NCI-H748 treated with DMSO at 0.1 percent for 48 hours (cell line): ENCODE results near the gene ARRB1.
A peak's percentile ranks its signal among the peaks of the same experiment; 100 is the strongest.
"Not testable (repeated sequence)": the region's sequence is repeated elsewhere in the genome, so short reads cannot be mapped to it uniquely, and the experiment has no call there.

Source experiments
- DNase-seq: peaks from one replicate; lab custom pipeline; 2025; lab: John Stamatoyannopoulos, UW

The ARRB1 gene

DNA sequence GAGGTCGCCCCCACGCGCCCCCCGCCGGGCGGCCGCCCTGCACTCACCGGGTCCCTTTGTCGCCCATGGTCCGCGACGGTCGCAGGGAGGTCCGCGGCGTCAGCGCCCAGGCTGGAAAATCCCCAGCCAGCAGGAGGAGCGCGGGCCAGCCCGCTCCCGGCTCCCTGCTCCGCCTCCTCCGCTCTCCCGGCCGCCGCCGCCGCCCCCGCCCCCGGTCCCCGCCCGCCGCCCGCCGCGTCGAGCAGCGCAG, at the start of gene ARRB1:
ARRB1 (minus strand) TSS at position 121 of the 250 bp plus-strand sequence; CDS start at position 67, 54 bp downstream.
- DNase-seq = no peak

DNA sequence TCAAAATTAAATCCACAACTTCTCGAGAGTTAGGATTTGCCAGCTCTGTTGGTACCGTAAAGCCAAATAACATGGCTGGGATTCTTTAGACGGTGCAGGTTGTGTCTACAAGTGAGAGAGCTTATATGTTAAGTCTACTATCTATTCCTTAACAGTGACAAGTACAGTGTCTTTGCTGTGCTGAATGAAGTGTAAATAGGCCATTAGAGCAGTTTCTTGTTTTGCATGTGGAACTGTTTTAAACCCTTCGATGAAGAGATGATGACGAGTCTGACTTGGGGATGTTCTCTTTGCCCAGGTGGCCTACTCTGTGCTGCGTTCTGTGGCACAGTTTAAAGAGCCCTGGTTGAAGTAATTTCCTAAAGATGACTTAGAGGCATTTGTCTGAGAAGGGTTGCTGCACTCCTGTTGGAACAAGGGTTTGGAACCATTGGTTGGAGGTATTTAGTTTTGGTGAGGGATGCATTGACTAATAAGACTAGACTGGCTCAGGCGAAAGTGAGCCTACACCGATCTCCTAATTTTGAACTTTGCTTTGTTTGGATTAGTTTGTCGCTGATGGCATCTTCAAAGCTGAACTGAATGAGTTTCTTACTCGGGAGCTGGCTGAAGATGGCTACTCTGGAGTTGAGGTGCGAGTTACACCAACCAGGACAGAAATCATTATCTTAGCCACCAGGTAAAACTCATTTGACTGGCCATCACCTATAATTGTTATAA, 48.8 kb upstream of the ARRB1 start:
- DNase-seq = no peak

DNA sequence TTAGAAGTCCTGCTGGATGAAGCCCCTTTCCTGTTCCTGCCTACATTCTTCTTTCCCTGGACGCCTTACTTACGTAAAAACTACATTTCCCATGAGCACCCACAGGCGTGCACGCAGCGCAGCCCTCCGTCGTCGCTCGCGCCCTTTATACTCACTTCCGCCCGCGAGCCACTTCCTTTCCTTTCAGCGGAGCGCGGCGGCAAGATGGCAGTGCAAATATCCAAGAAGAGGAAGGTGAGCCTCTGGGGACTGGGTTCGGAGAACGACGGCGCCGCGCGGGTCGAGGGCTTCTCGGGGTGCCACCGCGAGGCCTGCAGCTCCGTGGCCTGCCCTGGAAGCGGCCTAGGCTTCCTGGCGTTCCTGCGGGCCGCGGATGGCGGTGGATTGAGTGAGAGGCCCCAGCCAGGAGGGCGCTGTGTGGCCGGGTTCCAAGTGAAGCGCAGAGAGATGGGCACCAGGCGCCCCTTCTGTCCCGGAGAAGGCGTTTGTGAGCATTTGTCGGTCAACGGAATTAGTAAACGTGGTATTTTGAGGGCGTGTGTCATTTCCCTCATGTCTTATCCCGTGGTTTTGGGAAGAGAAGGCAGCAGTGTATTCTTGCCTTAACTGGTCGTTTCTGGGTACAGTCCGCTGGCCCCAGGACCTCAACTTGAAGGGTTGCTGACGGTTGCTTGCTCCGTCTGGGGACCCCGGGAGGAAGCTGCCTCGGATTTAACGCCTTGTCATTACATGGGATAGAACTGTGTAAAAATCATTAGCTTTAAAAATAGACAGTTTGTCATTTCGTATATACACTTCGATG, 48.1 kb upstream of the ARRB1 start, which contains the start of gene RPS3:
RPS3 (plus strand) TSS at position 175 of the 802 bp plus-strand sequence; CDS start at position 205, 30 bp downstream.
- peak; percentile 84 for DNase-seq

DNA sequence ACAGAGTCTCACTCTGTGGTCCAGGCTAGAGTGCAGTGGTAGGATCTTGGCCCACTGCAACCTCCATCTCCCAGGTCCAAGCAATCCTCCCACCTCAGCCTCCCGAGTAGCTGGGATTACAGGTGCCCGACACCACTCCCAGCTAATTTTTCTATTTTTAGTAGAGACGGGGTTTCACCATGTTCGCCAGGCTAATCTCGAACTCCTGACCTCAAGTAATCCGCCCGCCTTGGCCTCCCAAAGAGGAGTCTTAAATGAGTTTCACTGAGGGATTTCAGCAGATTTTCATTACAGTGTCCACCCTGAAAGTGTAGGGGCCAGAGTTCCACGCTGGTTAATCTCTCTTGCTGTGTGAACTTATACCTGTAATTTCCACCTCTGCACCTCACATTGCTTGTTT, 47.4 kb upstream of the ARRB1 start:
- no peak for DNase-seq

DNA sequence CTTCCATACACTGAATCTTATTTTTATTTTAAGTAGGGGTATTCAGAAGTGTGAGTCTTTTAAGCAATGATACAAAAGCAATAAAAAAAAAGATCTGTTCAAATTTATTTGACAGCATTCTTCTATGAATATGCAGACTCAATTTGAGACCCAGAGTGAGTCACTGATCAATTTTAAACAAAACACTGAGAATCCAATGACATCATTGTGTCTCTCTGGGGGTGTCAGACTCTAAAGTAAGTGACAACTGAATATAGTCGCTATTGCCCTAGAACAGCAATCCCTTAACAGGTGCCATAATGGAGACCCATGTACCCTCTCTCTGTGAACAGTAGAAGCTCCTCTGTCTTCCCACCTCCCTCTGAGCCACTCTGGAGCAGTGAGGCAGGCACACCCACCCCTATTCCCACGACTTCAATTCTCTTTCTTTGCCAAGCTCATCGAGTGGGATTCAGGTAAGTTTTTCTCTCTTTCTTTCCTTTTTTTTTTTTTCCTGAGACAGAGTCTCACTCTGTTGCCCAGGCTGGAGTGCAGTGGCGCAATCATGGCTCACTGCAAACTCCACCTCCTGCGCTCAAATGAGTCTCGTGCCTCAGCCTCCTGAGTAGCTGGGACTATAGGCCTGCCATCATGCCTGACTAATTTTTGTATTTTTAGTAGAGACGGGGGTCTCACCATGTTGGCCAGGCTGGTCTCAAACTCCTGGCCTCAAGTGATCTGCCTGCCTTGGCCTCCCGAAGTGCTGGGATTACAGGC, 42.8 kb upstream of the ARRB1 start:
- no peak for DNase-seq

DNA sequence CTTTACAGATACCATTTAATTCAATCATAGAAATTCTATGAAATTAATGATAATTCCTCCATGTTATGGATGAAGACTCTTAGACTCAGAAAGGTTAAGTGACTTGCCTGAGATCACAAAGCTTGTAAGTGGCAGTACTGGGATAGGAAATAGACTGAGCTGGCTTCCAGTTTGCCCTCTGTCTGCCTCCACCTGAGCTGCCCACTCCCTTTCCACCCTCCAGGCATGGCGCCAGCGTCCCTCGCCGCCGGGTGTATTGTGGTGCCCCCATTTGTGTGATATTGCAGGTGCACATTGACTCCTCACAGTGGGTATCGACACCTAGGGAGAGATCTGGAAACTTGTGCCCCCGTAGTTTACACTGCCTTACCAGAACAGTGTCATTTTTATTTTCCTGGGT, 38.5 kb upstream of the ARRB1 start:
- no peak for DNase-seq

DNA sequence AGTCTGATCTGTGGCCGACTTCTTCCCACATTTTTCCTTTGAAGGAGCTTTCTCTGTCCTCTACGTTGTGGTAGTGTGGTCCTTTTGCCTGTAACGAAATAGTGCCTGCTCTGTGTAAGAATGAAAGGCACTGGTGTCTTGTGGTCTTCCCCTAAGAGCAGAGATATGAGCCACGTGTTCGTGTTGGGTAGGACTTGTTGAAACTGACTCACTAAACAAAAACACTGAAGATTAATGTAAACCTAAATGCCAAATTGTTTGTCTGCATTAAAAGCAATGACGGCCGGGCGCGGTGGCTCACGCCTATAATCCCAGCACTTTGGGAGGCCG, 37.8 kb upstream of the ARRB1 start:
- no peak for DNase-seq

DNA sequence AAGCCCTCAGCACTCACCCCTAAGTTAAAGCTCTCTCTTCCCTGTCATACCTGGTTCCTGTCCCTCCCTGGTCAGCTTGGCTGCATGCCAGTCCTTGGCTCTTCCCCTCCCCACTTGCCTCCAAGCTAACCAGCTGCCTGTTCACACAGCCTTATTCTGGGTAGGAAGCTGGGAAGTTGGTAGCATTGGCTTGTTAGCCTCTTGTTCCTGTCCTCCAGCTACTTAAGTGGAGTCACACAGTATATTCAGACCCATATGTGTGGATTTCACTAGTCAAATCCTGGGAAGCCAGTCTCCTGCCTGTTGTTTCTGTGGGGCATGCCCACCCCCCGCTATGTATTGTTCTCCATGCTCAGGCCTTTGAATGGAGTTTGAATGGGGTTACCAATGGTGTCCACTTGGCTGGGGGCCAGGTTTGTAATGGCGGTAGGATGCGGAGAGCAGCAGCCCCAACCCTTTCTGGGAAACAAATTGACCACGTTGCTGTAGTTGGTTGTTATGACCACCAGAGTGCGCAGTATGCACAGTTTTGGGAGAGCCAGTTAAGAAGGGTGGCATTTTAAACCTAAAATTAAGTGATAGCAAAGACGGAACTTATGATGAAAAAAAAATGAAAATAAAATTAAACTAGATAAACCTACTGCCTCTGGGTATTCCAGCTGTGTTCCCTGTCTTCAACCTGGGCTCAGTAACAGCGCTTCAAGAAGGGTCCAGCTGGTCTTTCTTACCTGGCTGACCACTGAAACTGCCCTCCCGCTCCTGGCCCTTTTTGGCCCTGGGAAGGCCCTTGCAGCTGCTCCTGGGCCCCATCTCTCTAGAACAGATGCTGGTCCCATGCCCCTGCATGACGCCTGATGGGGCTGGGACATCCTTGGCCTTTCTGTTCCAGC, 37.2 kb upstream of the ARRB1 start:
- peak; percentile 87 for DNase-seq

DNA sequence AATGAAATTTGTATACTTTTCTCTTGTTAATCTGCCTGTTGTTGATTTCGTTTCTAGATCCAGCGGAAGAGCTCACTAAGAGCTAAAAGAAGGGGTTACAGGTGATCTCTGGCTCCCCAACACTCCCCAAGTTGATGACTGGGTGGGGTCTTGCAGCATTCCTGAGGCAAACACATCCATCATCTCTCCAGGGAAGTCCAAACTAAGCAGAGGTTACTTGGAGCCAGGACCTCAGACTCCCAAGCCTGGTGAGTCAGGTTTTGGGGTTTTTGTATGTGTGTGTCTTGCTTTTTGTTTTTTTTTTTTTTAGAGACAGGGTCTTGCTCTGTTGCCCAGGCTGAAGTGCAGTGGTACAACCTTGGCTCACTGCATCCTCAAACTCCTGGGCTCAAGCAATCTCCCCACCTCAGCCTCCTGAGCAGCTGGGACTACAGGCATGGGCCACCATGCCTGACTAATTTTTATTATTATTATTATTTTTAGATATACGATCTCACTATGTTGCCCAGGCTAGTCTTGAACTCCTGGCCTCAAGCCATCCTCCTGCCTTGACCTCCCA, 36.4 kb upstream of the ARRB1 start:
- no peak for DNase-seq

DNA sequence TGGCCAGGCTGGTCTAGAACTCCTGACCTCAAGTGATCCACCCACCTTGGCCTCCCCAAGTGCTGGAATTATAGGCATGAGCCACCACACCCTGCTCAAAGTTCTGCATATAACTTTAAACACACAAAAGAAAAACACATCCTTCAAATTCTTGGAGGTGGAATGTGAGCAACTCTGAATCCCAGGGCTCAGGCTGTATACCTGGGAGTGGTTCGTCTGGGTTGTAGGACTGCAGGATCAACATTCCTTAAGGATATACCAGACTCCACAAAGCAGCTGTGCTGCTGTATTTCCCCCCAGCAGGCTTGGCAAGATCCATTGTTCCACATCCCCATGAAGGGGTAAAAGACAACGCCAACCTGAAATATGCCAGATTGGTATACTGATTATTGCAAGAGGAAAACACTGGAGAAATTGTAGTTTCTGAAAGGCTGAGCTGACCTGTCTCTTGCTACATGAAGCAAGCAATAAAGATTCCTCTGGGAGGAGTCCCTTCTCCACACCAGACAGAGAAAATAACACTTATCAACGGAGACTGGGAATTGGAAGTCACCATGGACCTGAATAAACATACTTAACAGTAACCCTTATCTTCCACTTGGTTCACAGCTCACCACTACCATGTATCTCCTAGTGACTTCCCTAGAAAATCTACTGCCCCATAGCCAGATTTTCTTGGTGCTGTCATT, 35.6 kb upstream of the ARRB1 start:
- no peak for DNase-seq

DNA sequence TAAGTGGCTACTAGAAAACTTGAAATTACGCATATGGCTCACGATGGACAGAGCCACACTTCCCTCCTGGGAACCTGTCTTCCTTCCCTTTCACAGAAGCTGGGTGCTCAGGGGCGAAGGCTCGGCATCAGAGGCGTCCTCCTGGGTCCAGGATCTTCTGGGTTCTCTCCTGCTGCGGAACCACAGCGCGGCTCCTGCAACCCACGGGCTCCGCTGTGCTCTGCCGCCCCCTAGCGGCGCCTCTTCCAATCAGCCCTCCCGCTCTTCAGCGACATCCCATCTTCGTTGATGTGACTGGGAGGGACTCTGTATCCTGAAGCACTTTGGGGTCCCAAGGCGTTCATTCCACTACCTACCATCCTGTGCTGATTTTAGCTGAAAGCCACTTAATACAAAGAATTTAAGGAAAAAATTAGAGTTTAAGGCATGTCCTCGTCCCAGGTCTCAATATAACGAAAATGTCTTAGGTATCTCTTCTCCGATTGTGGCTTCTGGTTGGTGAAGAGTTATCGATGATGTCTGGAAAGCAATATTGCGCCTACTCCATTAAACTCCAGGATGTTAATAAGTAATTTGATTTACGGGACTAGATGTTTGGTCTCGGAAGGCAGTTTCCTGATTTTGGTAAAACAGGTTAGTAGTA, 33.1 kb upstream of the ARRB1 start:
- peak; percentile 52 for DNase-seq

DNA sequence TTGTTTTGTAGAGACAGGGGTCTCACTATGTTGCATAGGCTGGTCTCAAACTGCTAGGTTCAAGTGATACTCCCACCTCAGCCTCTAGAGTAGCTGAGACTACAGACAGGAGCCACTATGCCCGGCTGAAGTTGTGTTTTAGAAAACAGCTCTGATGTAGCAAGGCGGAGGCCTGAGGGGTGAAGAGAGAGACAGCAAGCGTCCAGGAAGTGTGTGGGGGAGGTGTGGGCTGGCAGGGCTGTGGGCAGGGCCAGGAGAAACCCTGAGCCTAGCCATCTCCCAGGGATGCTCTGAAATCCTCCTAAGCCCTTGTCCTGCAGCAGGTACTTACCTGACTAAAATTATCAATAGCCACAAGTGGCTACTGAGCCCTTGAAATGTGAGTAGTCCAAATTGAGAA, 31.8 kb upstream of the ARRB1 start:
- DNase-seq = no peak

DNA sequence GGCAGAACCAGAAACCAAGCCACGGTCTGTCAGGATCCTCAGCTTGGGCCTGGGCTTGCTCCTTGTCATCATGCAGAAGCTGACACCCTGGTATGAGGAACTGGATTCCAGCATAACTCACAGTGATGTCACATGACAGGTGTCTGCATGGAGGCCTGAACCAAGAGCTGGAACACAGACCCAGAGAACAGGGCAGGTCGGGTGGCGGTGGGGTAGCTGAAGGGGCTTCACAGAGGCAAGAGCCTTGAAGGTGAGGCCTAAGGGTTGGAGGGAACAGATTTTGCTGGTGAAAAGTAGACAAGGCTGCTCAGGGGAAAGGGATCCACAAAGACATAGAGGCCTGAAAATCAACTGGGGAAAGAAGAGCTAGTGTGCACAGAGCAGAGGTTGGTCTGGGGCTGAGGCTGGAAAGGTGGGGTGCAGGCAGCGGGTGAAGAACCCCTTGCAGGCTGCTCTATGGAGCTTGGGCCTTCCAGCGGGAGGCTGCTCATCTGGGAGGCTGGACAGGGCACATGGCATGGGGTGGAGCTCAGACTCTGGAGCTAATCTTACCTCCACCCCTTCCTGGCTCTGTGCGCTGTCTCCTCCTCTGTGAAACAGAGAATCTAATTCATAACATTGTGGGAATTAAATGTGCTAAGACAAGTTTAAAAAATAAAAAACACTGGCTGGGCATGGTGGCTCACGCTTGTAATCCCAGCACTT, 29.4 kb upstream of the ARRB1 start:
- DNase-seq = no peak

DNA sequence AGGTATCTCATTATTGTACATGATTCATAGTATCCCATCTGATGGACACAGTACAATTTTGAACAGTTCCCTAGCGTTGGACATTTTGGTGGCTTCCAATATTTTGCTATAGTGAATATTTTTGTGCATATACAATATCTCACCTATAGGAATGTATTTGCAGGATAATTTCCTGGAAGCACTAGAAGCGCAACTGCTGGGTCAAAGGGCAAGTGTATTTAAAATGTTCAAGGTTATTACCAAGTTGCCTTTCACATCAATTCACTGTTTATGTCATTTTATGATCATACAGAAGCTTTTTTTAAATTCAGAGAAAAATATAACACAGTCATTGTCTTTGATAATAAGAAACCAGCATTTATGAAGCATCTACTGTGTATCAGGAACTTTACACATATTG, 28.8 kb upstream of the ARRB1 start:
- DNase-seq = no peak

DNA sequence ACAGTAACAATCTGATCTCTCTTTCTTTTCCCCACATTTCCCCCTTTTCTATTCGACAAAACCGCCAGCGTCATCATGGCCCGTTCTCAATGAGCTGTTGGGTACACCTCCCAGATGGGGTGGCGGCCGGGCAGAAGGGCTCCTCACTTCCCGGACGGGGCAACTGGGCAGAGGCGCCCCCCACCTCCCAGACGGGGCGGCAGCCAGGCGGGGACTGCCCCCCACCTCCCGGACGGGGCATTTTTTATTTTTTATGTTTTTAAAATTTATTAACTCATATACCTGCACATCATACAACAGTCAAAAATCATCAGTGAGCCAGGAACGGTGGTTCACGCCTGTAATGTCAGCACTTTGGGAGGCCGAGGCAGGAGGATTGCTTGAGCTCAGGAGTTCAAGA, 27.3 kb upstream of the ARRB1 start:
- not testable (repeated sequence) for DNase-seq

DNA sequence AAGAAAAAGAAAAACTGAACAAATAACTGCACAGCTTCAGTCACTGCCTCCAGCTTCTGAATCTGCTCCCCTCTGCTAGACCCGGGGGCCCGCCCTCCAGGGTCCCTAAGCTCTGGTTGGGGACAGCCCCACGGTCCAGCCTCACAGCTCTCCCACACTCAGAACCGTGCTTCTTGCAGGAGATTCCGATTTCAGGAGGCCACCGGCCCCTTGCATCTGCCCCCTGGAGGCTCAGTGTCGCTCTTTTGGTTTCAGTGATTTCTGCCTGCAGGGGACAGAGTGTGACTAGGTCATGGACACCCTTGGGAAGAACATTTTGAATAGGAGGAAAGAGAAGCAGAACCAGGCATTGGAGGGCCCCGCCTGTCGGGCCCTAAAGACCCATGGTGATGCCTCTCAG, 24.7 kb upstream of the ARRB1 start:
- DNase-seq = no peak

DNA sequence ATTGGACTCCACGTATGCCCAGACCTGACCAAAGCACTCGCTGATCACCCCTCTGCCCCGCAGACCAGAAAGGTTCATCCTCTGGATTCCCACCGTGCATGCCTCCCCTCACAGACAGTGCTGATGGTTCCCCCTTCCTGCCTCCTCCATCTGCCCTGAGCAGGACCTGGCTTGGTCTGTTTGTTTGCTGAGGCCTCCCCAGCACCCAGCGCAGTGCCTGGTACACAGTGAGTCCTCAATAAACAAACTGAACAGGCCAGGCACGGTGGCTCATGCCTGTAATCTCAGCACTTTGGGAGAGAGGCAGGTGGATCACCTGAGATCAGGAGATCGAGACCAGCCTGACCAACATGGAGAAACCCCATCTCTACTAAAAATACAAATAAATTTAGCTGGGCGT, 24.2 kb upstream of the ARRB1 start:
- DNase-seq = no peak

DNA sequence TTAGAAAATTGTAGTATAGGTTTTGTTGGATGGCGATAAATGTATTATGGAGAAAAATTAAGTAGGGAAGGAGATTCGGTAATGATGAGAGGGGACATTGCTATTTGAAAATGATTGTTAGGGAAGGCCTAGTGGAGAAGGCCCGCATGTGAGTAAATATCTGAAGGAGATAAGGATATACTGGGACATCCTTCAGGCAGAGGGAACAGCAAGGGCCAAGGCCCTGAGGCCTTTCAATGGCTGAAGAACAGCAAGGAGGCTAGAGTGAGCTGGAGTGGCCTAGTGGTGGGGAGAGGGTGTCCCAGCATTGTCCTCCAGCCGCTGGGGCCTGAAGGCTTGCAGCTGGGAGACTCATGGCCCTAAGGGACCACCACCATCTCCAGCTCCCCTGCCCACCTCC, 23.2 kb upstream of the ARRB1 start:
- DNase-seq = no peak

DNA sequence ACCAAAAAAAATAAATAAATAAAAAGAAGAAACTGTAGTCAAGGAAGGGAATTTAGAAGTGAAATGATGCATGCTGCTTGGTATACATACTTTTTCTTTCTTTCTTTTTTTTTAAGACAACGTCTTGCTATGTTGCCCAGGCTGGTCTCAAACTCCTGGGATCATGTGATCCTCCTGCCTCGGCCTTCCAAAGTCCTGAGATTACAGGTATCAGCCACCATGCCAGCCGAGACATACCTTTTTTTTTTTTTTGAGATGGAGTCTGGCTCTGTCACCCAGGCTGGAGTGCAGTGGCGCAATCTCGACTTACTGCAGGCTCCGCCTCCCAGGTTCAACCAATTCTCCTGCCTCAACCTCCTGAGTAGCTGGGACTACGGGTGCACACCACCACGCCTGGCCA, 21.7 kb upstream of the ARRB1 start:
- no peak for DNase-seq
